Neural progenitor cell (in vitro differentiated cells): ENCODE data around the gene ORM1. TPM values are rescaled to one million over a fixed set of nuclear protein-coding genes. Genes with fewer than 3 reads are reported as not detected.

ENCODE experiments used
- DNase-seq: peaks from one replicate; pipeline ENCODE4 v3.0.0-alpha.2; 2016; ENCODE audit warnings: low spot score
- H2AFZ ChIP-seq: fragments of 200-600 bp; sonication (generic); replicated peaks from 2 replicates; pipeline ENCODE4 v1.6.1; 2016; ENCODE audit warnings: antibody characterized with exemption
- H3F3A ChIP-seq: fragments of 200-600 bp; sonication (generic); 2 replicates; pipeline ENCODE4 v1.6.1; 2016; ENCODE audit warnings: antibody characterized with exemption, low read depth
- H3K27ac ChIP-seq: fragments of 200-600 bp; sonication (generic); 2 replicates; pipeline ENCODE4 v1.5.1; 2016; ENCODE audit warnings: mild to moderate bottlenecking
- H3K27me3 ChIP-seq: fragments of 200-600 bp; sonication (generic); 2 replicates; pipeline ENCODE4 v1.6.1; 2016; ENCODE audit warnings: mild to moderate bottlenecking, moderate library complexity
- H3K36me3 ChIP-seq: fragments of 200-600 bp; sonication (generic); 2 replicates; pipeline ENCODE4 v1.5.1; 2016
- H3K4me1 ChIP-seq: fragments of 200-600 bp; sonication (generic); 2 replicates; pipeline ENCODE4 v1.6.1; 2016; ENCODE audit warnings: mixed run types
- H3K4me2 ChIP-seq: fragments of 200-600 bp; sonication (generic); 2 replicates; pipeline ENCODE4 v1.6.1; 2016
- H3K4me3 ChIP-seq: fragments of 200-600 bp; sonication (generic); 2 replicates; pipeline ENCODE4 v1.5.1; 2016
- H3K79me2 ChIP-seq: fragments of 200-600 bp; sonication (generic); 2 replicates; pipeline ENCODE4 v1.6.1; 2016; ENCODE audit warnings: low read depth
- H3K9ac ChIP-seq: fragments of 200-600 bp; sonication (generic); 2 replicates; pipeline ENCODE4 v1.6.1; 2016
- H3K9me3 ChIP-seq: fragments of 200-600 bp; sonication (generic); 2 replicates; pipeline ENCODE4 v1.5.1; 2016; ENCODE audit warnings: low read depth
- H4K20me1 ChIP-seq: fragments of 200-600 bp; sonication (generic); 2 replicates; pipeline ENCODE4 v1.6.1; 2016; ENCODE audit warnings: low read depth
- H3K27ac Mint-ChIP-seq: 3 replicates; pipeline ENCODE4 v1.8.0; 2021; ENCODE audit warnings: mixed read lengths
- H3K27me3 Mint-ChIP-seq: 2 replicates; pipeline ENCODE4 v1.8.0; 2022; ENCODE audit warnings: low read depth, mild to moderate bottlenecking, inconsistent platforms, moderate library complexity, mixed read lengths; ENCODE audit not compliant: insufficient read depth
- H3K36me3 Mint-ChIP-seq: 3 replicates; pipeline ENCODE4 v1.8.0; 2021; ENCODE audit warnings: mixed read lengths
- H3K4me1 Mint-ChIP-seq: 3 replicates; pipeline ENCODE4 v1.8.0; 2021; ENCODE audit warnings: mixed read lengths
- H3K4me3 Mint-ChIP-seq: 3 replicates; pipeline ENCODE4 v1.8.0; 2021; ENCODE audit warnings: mild to moderate bottlenecking, moderate library complexity, mixed read lengths
- H3K9me3 Mint-ChIP-seq: 3 replicates; pipeline ENCODE4 v1.8.0; 2020; ENCODE audit warnings: mixed read lengths
- CTCF ChIP-seq: fragments of 200-600 bp; sonication (generic); IDR thresholded peaks from 2 replicates; pipeline ENCODE4 v1.5.1; 2017; ENCODE audit warnings: antibody characterized with exemption, mild to moderate bottlenecking
- EZH2 ChIP-seq: fragments of 200-600 bp; sonication (generic); IDR thresholded peaks from 2 replicates; pipeline ENCODE4 v1.6.1; 2017; ENCODE audit warnings: antibody characterized with exemption, mild to moderate bottlenecking, moderate library complexity
- EZH2phosphoT487 ChIP-seq: fragments of 200-600 bp; sonication (generic); IDR thresholded peaks from 2 replicates; pipeline ENCODE4 v1.6.1; 2017; ENCODE audit warnings: antibody characterized with exemption
- total RNA-seq: library from RNA; depleted of rRNA; stranded (reverse); fragments of >200 nt; gene quantifications from 2 replicates; pipeline ENCODE4 v1.2.3, GENCODE V29; 2015; ENCODE audit warnings: low replicate concordance

ORM1 gene
- total RNA-seq, 1 donor from 2014 or later, result not detected

GRCh38 chr9:114371343-114371944, 48.5 kb downstream of the ORM1 start:
- H3K27ac ChIP-seq, result no peak overlapping the region
- peaks cover 35% of the 10 kb centered on the region for H3K4me1 Mint-ChIP-seq

GRCh38 chr9:114371973-114372917, 49.3 kb downstream of the ORM1 start:
- peaks cover 4% of the 10 kb centered on the region for H3K36me3 Mint-ChIP-seq
- peaks cover 6% of the 10 kb centered on the region for H3F3A ChIP-seq
- H3K36me3 ChIP-seq, result no peaks in the 10 kb centered on the region
- H3K9me3 ChIP-seq, result no peaks in the 10 kb centered on the region
- peaks cover 21% of the 10 kb centered on the region for H3K4me1 ChIP-seq
- DNase-seq, result no peak
- no peak overlapping the region for H3K27ac Mint-ChIP-seq
- H3K27ac ChIP-seq, result no peak overlapping the region
- H3K4me1 Mint-ChIP-seq, result peaks cover 41% of the 10 kb centered on the region
- H3K79me2 ChIP-seq, result no peaks in the 10 kb centered on the region
- H3K9ac ChIP-seq, result no peak overlapping the region
- H2AFZ ChIP-seq, result no peak overlapping the region
- no peaks in the 10 kb centered on the region for H3K9me3 Mint-ChIP-seq
- no peak overlapping the region for H3K4me2 ChIP-seq
- no peak overlapping the region for H3K4me3 Mint-ChIP-seq
- H3K27me3 Mint-ChIP-seq, result peaks cover 3% of the 10 kb centered on the region
- no peak for TF ChIP-seq EZH2
- TF ChIP-seq EZH2phosphoT487, result no peak
- no peak for TF ChIP-seq CTCF
- no peak overlapping the region for H3K4me3 ChIP-seq
- no peaks in the 10 kb centered on the region for H3K27me3 ChIP-seq
- H4K20me1 ChIP-seq, result peaks cover 6% of the 10 kb centered on the region

More at GRCh38 chr9:114371343-114371944, 48.5 kb downstream of the ORM1 start:
- Histone ChIP-seq H3K79me2 (no peaks in the 10 kb centered on the region), H3K4me3 (no peak overlapping the region), H3K9me3 (no peaks in the 10 kb centered on the region), H3K36me3 (no peaks in the 10 kb centered on the region), H3K9ac (no peak overlapping the region), H3K4me2 (no peak overlapping the region), H3K4me1 (peaks cover 21% of the 10 kb centered on the region), H2AFZ (no peak overlapping the region), H3F3A (peaks cover 6% of the 10 kb centered on the region), H3K27me3 (no peaks in the 10 kb centered on the region), H4K20me1 (peaks cover 6% of the 10 kb centered on the region)
- Mint-ChIP-seq H3K36me3 (peaks cover 2% of the 10 kb centered on the region), H3K9me3 (no peaks in the 10 kb centered on the region), H3K4me3 (no peak overlapping the region), H3K27ac (peak overlapping the region; percentile 64), H3K27me3 (peaks cover 2% of the 10 kb centered on the region)
- TF ChIP-seq EZH2, result no peak
- no peak for TF ChIP-seq CTCF
- no peak for TF ChIP-seq EZH2phosphoT487
- DNase-seq, result no peak

GRCh38 chr9:114372921-114373448, 50.1 kb downstream of the ORM1 start:
- Histone ChIP-seq H3K4me2 (no peak overlapping the region), H3K79me2 (no peaks in the 10 kb centered on the region), H3K27ac (no peak overlapping the region), H3K27me3 (no peaks in the 10 kb centered on the region), H3K9ac (no peak overlapping the region), H3K36me3 (no peaks in the 10 kb centered on the region), H3K4me1 (peaks cover 21% of the 10 kb centered on the region), H3K9me3 (no peaks in the 10 kb centered on the region), H3K4me3 (no peak overlapping the region), H3F3A (peaks cover 6% of the 10 kb centered on the region), H2AFZ (no peak overlapping the region), H4K20me1 (peaks cover 6% of the 10 kb centered on the region)
- peaks cover 6% of the 10 kb centered on the region for H3K27me3 Mint-ChIP-seq
- no peak overlapping the region for H3K4me3 Mint-ChIP-seq
- H3K9me3 Mint-ChIP-seq, result no peaks in the 10 kb centered on the region
- H3K27ac Mint-ChIP-seq, result no peak overlapping the region
- no peak for DNase-seq
- TF ChIP-seq EZH2 (no peak), CTCF (no peak), EZH2phosphoT487 (no peak)
- H3K36me3 Mint-ChIP-seq, result peaks cover 10% of the 10 kb centered on the region
- peaks cover 44% of the 10 kb centered on the region for H3K4me1 Mint-ChIP-seq
